Measurements from ENCODE around the gene STKLD1. TPM values are rescaled to one million over a fixed set of nuclear protein-coding genes. Genes with fewer than 3 reads are reported as not detected.

Gene STKLD1
- total RNA-seq, 1 donor from 2014 or later: 1.2 TPM

- ATAC-seq (no peak), DNase-seq (no peak)
- Histone ChIP-seq H3K36me3 (peaks cover 66% of the 10 kb centered on the region), H3K9me3 (no peaks in the 10 kb centered on the region), H3K27me3 (no peaks in the 10 kb centered on the region), H3K4me1 (peaks cover 24% of the 10 kb centered on the region), H3K4me3 (peak overlapping the region; percentile 94), H3K27ac (peak overlapping the region; percentile 94)
- no peak for TF ChIP-seq CTCF (IDR thresholded peaks at IDR 0.05)
- intact Hi-C loops (cut with DNase I): no loop called here
Measured at GRCh38 chr9:133346021-133346785, 30.0 kb upstream of the STKLD1 start.

GRCh38 chr9:133347515-133347984 lies 28.6 kb upstream of the STKLD1 start:
- H3K9me3 ChIP-seq: no peaks in the 10 kb centered on the region
- H3K4me3 ChIP-seq: peak overlapping the region; percentile 94
- H3K27me3 ChIP-seq: no peaks in the 10 kb centered on the region
- DNase-seq: peak; percentile 76
- intact Hi-C loops (cut with DNase I): no loop called here
- TF ChIP-seq CTCF (IDR thresholded peaks at IDR 0.05): no peak
- H3K27ac ChIP-seq: peak overlapping the region; percentile 94
- H3K36me3 ChIP-seq: peaks cover 69% of the 10 kb centered on the region
- H3K4me1 ChIP-seq: peaks cover 24% of the 10 kb centered on the region
- ATAC-seq: peak; percentile 64

GRCh38 chr9:133347985-133348717 lies 28.0 kb upstream of the STKLD1 start, which contains the start of the genes MED22 and RPL7A:
Gene MED22 (minus strand): TSS chr9:133348131. CDS start chr9:133346662, 1,469 bp downstream.
Gene RPL7A (plus strand): TSS chr9:133348218. CDS start chr9:133348244, 26 bp downstream.
- peaks cover 24% of the 10 kb centered on the region for H3K4me1 ChIP-seq
- no peaks in the 10 kb centered on the region for H3K9me3 ChIP-seq
- H3K36me3 ChIP-seq: peaks cover 69% of the 10 kb centered on the region
- H3K4me3 ChIP-seq: peak within 1 kb of the TSS; percentile 94
- intact Hi-C loops (cut with DNase I): no loop called here
- no peak for TF ChIP-seq CTCF (IDR thresholded peaks at IDR 0.05)
- no peaks in the 10 kb centered on the region for H3K27me3 ChIP-seq
- peak; percentile 93 for DNase-seq
- peak; percentile 91 for ATAC-seq
- peak within 1 kb of the TSS; percentile 94 for H3K27ac ChIP-seq

- peak overlapping the region; percentile 94 for H3K4me3 ChIP-seq
- peaks cover 69% of the 10 kb centered on the region for H3K36me3 ChIP-seq
- H3K27ac ChIP-seq: peak overlapping the region; percentile 94
- ATAC-seq (no peak), DNase-seq (no peak)
- no peaks in the 10 kb centered on the region for H3K9me3 ChIP-seq
- no peak for TF ChIP-seq CTCF (IDR thresholded peaks at IDR 0.05)
- intact Hi-C loops (cut with DNase I): no loop called here
- no peaks in the 10 kb centered on the region for H3K27me3 ChIP-seq
- peaks cover 24% of the 10 kb centered on the region for H3K4me1 ChIP-seq
Measured at GRCh38 chr9:133348718-133349573, 27.2 kb upstream of the STKLD1 start.

- Histone ChIP-seq H3K36me3 (peaks cover 62% of the 10 kb centered on the region), H3K27me3 (no peaks in the 10 kb centered on the region), H3K27ac (no peak overlapping the region), H3K4me1 (peaks cover 25% of the 10 kb centered on the region), H3K9me3 (no peaks in the 10 kb centered on the region), H3K4me3 (no peak overlapping the region)
- ATAC-seq (no peak), DNase-seq (no peak)
- intact Hi-C loops (cut with DNase I): no loop called here
- TF ChIP-seq CTCF (IDR thresholded peaks at IDR 0.05): no peak
Measured at GRCh38 chr9:133349965-133350616, 26.1 kb upstream of the STKLD1 start.

Measured in upper lobe of right lung (tissue), 1 donor.